ENCODE results near the gene COIL. TPM values are rescaled to one million over a fixed set of nuclear protein-coding genes. Genes with fewer than 3 reads are reported as not detected.
A peak's percentile ranks its signal among the peaks of the same experiment; 100 is the strongest.

COIL gene
- total and polyA plus RNA-seq, 2 of the 13 experiments (the other 11 are each of a cell fraction or from before 2014, with no cell fraction given) = 8.1 to 29.4 TPM

GRCh38 chr17:56912105-56912999 lies 48.5 kb downstream of the COIL start (continued):
- peak; percentile 19; the same call in 1 of the 2 replicates for TF ChIP-seq POGZ (CRISPR knock-in tag; IDR thresholded peaks at IDR 0.05)
- no peak for TF ChIP-seq ZNF775 (CRISPR knock-in tag; IDR thresholded peaks at IDR 0.05; ENCODE audit: borderline replicate concordance)
- no peak for TF ChIP-seq ZNF605 (CRISPR knock-in tag; IDR thresholded peaks at IDR 0.05)
- TF ChIP-seq SAP130 (CRISPR knock-in tag; IDR thresholded peaks at IDR 0.05; ENCODE audit: low read depth) = peak; percentile 59
- TF ChIP-seq ZSCAN21 (CRISPR knock-in tag; IDR thresholded peaks at IDR 0.05; ENCODE audit: borderline replicate concordance) = peak; percentile 65
- no peak for TF ChIP-seq SSRP1 (CRISPR knock-in tag; IDR thresholded peaks at IDR 0.05)
- 0 out of 2 replicates have a peak, but pooled peaks have one; percentile 34 for TF ChIP-seq PHF21A (CRISPR knock-in tag; IDR thresholded peaks at IDR 0.05)
- TF ChIP-seq SOX13 (IDR thresholded peaks at IDR 0.05) = no peak
- peak in 1 of 2 experiments; percentile 22; a peak in 1 of 4 replicates for TF ChIP-seq SOX13 (CRISPR knock-in tag; conservative IDR thresholded peaks at IDR 0.05 in 1 of 2, IDR thresholded peaks at IDR 0.05 in 1 of 2)
- TF ChIP-seq, protein P1, sequence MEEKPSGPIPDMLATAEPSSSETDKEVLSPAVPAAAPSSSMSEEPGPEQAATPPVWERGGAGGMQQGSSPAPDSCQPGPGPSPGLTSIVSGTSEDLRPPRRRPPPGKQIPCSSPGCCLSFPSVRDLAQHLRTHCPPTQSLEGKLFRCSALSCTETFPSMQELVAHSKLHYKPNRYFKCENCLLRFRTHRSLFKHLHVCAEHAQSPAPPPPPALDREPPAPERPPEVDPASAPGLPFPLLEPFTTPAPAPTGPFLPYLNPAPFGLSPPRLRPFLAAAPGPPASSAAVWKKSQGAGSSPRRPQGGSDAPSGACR (CRISPR knock-in tag; IDR thresholded peaks at IDR 0.05) = peak; percentile 44; the same call in 1 of the 2 replicates
- TF ChIP-seq ZFP90 (CRISPR knock-in tag; IDR thresholded peaks at IDR 0.05; ENCODE audit: borderline replicate concordance) = peak; percentile 38; the same call in 1 of the 2 replicates
- 0 out of 2 replicates have a peak, but pooled peaks have one; percentile 21 for TF ChIP-seq HMG20A (CRISPR knock-in tag; IDR thresholded peaks at IDR 0.05; ENCODE audit: borderline replicate concordance)
- TF ChIP-seq TBX2 (CRISPR knock-in tag; IDR thresholded peaks at IDR 0.05; ENCODE audit: borderline replicate concordance) = 0 out of 2 replicates have a peak, but pooled peaks have one; percentile 11
- no peak for TF ChIP-seq GRHL1 (CRISPR knock-in tag; conservative IDR thresholded peaks at IDR 0.05)
- TF ChIP-seq ZNF598 (CRISPR knock-in tag; IDR thresholded peaks at IDR 0.05; ENCODE audit: borderline replicate concordance) = no peak
- TF ChIP-seq FOXP4 (CRISPR knock-in tag; IDR thresholded peaks at IDR 0.05) = peak; percentile 29; the same call in 1 of the 2 replicates
- TF ChIP-seq ZBTB20 (CRISPR knock-in tag; IDR thresholded peaks at IDR 0.05; ENCODE audit: borderline replicate concordance, low read depth) = no peak
- no peak for TF ChIP-seq ZFP37 (CRISPR knock-in tag; IDR thresholded peaks at IDR 0.05; ENCODE audit: borderline replicate concordance)
- TF ChIP-seq TBL1XR1 (IDR thresholded peaks at IDR 0.05; ENCODE audit: borderline replicate concordance, low read length, partially characterized antibody) = no peak
- TF ChIP-seq ZNF577 (CRISPR knock-in tag; IDR thresholded peaks at IDR 0.05; ENCODE audit: borderline replicate concordance, low read depth) = no peak
- no peak for TF ChIP-seq LCORL (IDR thresholded peaks at IDR 0.05)
- TF ChIP-seq LCORL (CRISPR knock-in tag; IDR thresholded peaks at IDR 0.05) = peak; percentile 61
- TF ChIP-seq, protein P2, sequence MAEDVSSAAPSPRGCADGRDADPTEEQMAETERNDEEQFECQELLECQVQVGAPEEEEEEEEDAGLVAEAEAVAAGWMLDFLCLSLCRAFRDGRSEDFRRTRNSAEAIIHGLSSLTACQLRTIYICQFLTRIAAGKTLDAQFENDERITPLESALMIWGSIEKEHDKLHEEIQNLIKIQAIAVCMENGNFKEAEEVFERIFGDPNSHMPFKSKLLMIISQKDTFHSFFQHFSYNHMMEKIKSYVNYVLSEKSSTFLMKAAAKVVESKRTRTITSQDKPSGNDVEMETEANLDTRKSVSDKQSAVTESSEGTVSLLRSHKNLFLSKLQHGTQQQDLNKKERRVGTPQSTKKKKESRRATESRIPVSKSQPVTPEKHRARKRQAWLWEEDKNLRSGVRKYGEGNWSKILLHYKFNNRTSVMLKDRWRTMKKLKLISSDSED (CRISPR knock-in tag; IDR thresholded peaks at IDR 0.05) = peak; percentile 50; the same call in 1 of the 2 replicates
- no peak for TF ChIP-seq ZNF180 (CRISPR knock-in tag; IDR thresholded peaks at IDR 0.05; ENCODE audit: borderline replicate concordance, low read depth)
